H1 (cell line): ENCODE measurements around the gene PROM2. TPM values are rescaled to one million over a fixed set of nuclear protein-coding genes. Genes with fewer than 3 reads are reported as not detected.

Experiments used
- CTCF ChIA-PET: fragments of 300-600 bp; sonication (Branson Sonifier 250); formaldehyde crosslinking; loops from one replicate; lab custom pipeline; 2021; ENCODE audit not compliant: partially characterized antibody; lab: Charles Lee
- POLR2A ChIA-PET: fragments of 300-600 bp; sonication (Branson Sonifier 250); formaldehyde crosslinking; loops from one replicate; lab custom pipeline; 2021; ENCODE audit warnings: inconsistent platforms; ENCODE audit not compliant: partially characterized antibody; lab: Charles Lee
- DNase-seq, 2 experiments: peaks; one replicate each; pipeline versions ENCODE4 v3.0.0 to v3.0.0-alpha.2; 2010 to 2022; ENCODE audit warnings: low spot score in 2 of 2, low read depth in 1 of 2, mixed read lengths in 1 of 2
- FAIRE-seq: peaks from 2 replicates; lab custom pipeline; 2011; peaks lifted over from hg19 to GRCh38; lab: Jason Lieb, UNC
- H2AFZ ChIP-seq: 2 replicates; pipeline ENCODE4 v1.8.1; 2012; ENCODE audit warnings: low read length, inconsistent platforms
- H2AK5ac ChIP-seq: 2 replicates; pipeline ENCODE4 v1.6.1; 2013; ENCODE audit warnings: low read depth, low read length
- H2BK120ac ChIP-seq: replicated peaks from 2 replicates; pipeline ENCODE3; 2013; ENCODE audit warnings: low read depth, low read length, inconsistent platforms
- H2BK12ac ChIP-seq: 2 replicates; pipeline ENCODE4 v1.6.1; 2013; ENCODE audit warnings: low read depth, low read length
- H2BK15ac ChIP-seq: 2 replicates; pipeline ENCODE4 v1.6.1; 2013; ENCODE audit warnings: low read length
- H2BK20ac ChIP-seq: 2 replicates; pipeline ENCODE4 v1.6.1; 2013; ENCODE audit warnings: low read length
- H2BK5ac ChIP-seq: 2 replicates; pipeline ENCODE4 v1.6.1; 2013; ENCODE audit warnings: low read depth, low read length
- H3K14ac ChIP-seq: 2 replicates; pipeline ENCODE4 v1.6.1; 2013; ENCODE audit warnings: inconsistent platforms; ENCODE audit not compliant: insufficient read length
- H3K18ac ChIP-seq: 2 replicates; pipeline ENCODE4 v1.6.1; 2013; ENCODE audit warnings: low read length; ENCODE audit errors: extremely low read depth
- H3K23ac ChIP-seq: 2 replicates; pipeline ENCODE4 v1.6.1; 2013; ENCODE audit warnings: inconsistent platforms; ENCODE audit not compliant: insufficient read length
- H3K23me2 ChIP-seq: 2 replicates; pipeline ENCODE4 v1.6.1; 2013; ENCODE audit warnings: low read depth, low read length
- H3K27ac ChIP-seq: 2 replicates; pipeline ENCODE4 v1.6.1; 2011; ENCODE audit warnings: low read depth, low read length, inconsistent platforms
- H3K27me3 ChIP-seq, 4 experiments: replicated peaks in 1 of 4; 1 replicate in 1 of 4; 2 replicates in 3 of 4; pipeline versions ENCODE4 v1.6.1 to v1.8.1; 2011 to 2013; ENCODE audit warnings: low read length in 3 of 4, mild to moderate bottlenecking in 3 of 4, inconsistent platforms in 2 of 4, mixed read lengths in 2 of 4, moderate library complexity in 1 of 4; ENCODE audit not compliant: control insufficient read depth in 3 of 4, insufficient read depth in 3 of 4; ENCODE audit errors: extremely low read depth in 1 of 4
- H3K36me3 ChIP-seq, 4 experiments: 2 replicates each; pipeline versions ENCODE4 v1.6.1 to v1.8.1; 2011 to 2013; ENCODE audit warnings: mild to moderate bottlenecking in 4 of 4, low read length in 3 of 4, moderate library complexity in 2 of 4, control low read depth in 1 of 4, inconsistent platforms in 1 of 4; ENCODE audit not compliant: insufficient read depth in 4 of 4, control insufficient read depth in 2 of 4
- H3K4ac ChIP-seq: replicated peaks from 2 replicates; pipeline ENCODE3; 2013; ENCODE audit warnings: low read length, low read depth, mixed read lengths, inconsistent platforms; ENCODE audit not compliant: insufficient read length
- H3K4me1 ChIP-seq, 4 experiments: replicated peaks in 1 of 4; 1 replicate in 1 of 4; 2 replicates in 3 of 4; pipeline versions ENCODE4 v1.6.1 to v1.8.1; 2011 to 2013; ENCODE audit warnings: low read length in 3 of 4, inconsistent platforms in 2 of 4, mixed read lengths in 1 of 4; ENCODE audit not compliant: insufficient read depth in 4 of 4, control insufficient read depth in 3 of 4
- H3K4me2 ChIP-seq, 2 experiments: 2 replicates each; pipeline versions ENCODE4 v1.6.1 to v1.8.1; 2011 to 2013; ENCODE audit warnings: low read depth in 2 of 2, low read length in 2 of 2, control low read depth in 1 of 2, inconsistent platforms in 1 of 2, mild to moderate bottlenecking in 1 of 2; ENCODE audit not compliant: insufficient read depth in 1 of 2
- H3K4me3 ChIP-seq, 4 experiments: fragments of 200-600, 300-600 bp in 1 of 4; sonication (generic), shearing (Covaris generic), sonication (Bioruptor Twin) in 1 of 4; 2 replicates each; pipeline versions ENCODE4 v1.5.1 to v1.8.1; 2011 to 2016; ENCODE audit warnings: low read length in 4 of 4, low read depth in 3 of 4, control low read depth in 2 of 4, inconsistent platforms in 2 of 4, mild to moderate bottlenecking in 2 of 4, mixed read lengths in 1 of 4, moderate library complexity in 1 of 4; ENCODE audit not compliant: insufficient read depth in 2 of 4; ENCODE audit errors: extremely low read depth in 1 of 4
- H3K56ac ChIP-seq: replicated peaks from 2 replicates; pipeline ENCODE3; 2013; ENCODE audit warnings: low read depth, mild to moderate bottlenecking, mixed read lengths, low read length, inconsistent platforms; ENCODE audit not compliant: insufficient read length
- H3K79me1 ChIP-seq: 2 replicates; pipeline ENCODE4 v1.6.1; 2013; ENCODE audit warnings: low read depth, low read length, control low read depth
- H3K79me2 ChIP-seq, 2 experiments: 2 replicates each; pipeline versions ENCODE4 v1.6.1 to v1.8.1; 2012 to 2013; ENCODE audit warnings: low read length in 2 of 2, mild to moderate bottlenecking in 2 of 2, inconsistent platforms in 1 of 2; ENCODE audit not compliant: insufficient read depth in 2 of 2, control insufficient read depth in 1 of 2
- H3K9ac ChIP-seq, 4 experiments: replicated peaks in 1 of 4; 1 replicate in 1 of 4; 2 replicates in 3 of 4; pipeline versions ENCODE4 v1.6.1 to v1.8.1; 2011 to 2013; ENCODE audit warnings: low read depth in 3 of 4, low read length in 3 of 4, control low read depth in 2 of 4, mild to moderate bottlenecking in 2 of 4, moderate library complexity in 2 of 4, inconsistent platforms in 1 of 4; ENCODE audit errors: extremely low read depth in 1 of 4
- H3K9me3 ChIP-seq, 2 experiments: 2 replicates each; pipeline versions ENCODE4 v1.6.1 to v1.8.1; 2012 to 2013; ENCODE audit warnings: mild to moderate bottlenecking in 2 of 2, moderate library complexity in 2 of 2, control low read depth in 1 of 2, inconsistent platforms in 1 of 2, low read depth in 1 of 2, low read length in 1 of 2, mixed read lengths in 1 of 2; ENCODE audit not compliant: insufficient read depth in 2 of 2
- H4K20me1 ChIP-seq, 2 experiments: replicated peaks in 1 of 2; 2 replicates each; pipeline versions ENCODE3 to v1.8.1; 2011 to 2013; ENCODE audit warnings: inconsistent platforms in 2 of 2, low read length in 2 of 2, mild to moderate bottlenecking in 1 of 2; ENCODE audit not compliant: insufficient read depth in 2 of 2, control insufficient read depth in 1 of 2
- H4K5ac ChIP-seq: 2 replicates; pipeline ENCODE4 v1.6.1; 2013; ENCODE audit warnings: low read length, low read depth, mixed read lengths, inconsistent platforms; ENCODE audit not compliant: insufficient read length
- H4K8ac ChIP-seq: 2 replicates; pipeline ENCODE4 v1.8.0; 2013; ENCODE audit warnings: mild to moderate bottlenecking, moderate library complexity, low read length, inconsistent platforms; ENCODE audit not compliant: insufficient read depth; ENCODE audit errors: extremely low read depth
- H4K91ac ChIP-seq: replicated peaks from 2 replicates; pipeline ENCODE3; 2013; ENCODE audit warnings: low read length, mixed read lengths, inconsistent platforms; ENCODE audit not compliant: insufficient read length
- BRCA1 ChIP-seq: IDR thresholded peaks from 2 replicates; pipeline ENCODE4 v1.6.1; 2012; ENCODE audit warnings: low read depth, low read length, improper control_type of control experiment
- CEBPB ChIP-seq: IDR thresholded peaks from 2 replicates; pipeline ENCODE4 v1.6.1; 2012; ENCODE audit warnings: low read depth, low read length
- CHD2 ChIP-seq: IDR thresholded peaks from 2 replicates; pipeline ENCODE4 v1.6.1; 2012; ENCODE audit warnings: low read length, improper control_type of control experiment
- CREB1 ChIP-seq: IDR thresholded peaks from 2 replicates; pipeline ENCODE4 v1.6.1; 2012; ENCODE audit warnings: inconsistent platforms
- CTCF ChIP-seq, 3 experiments: IDR thresholded peaks; 1 replicate in 2 of 3; 2 replicates in 1 of 3; pipeline versions ENCODE4 v1.5.1 to v1.6.1; 2011; ENCODE audit warnings: low read length in 3 of 3, mild to moderate bottlenecking in 3 of 3, inconsistent platforms in 2 of 3, low read depth in 1 of 3, moderate library complexity in 1 of 3; ENCODE audit not compliant: insufficient read depth in 1 of 3; ENCODE audit errors: control extremely low read depth in 1 of 3
- EGR1 ChIP-seq: IDR thresholded peaks from 2 replicates; pipeline ENCODE4 v1.6.1; 2011; ENCODE audit warnings: low read depth, low read length, borderline replicate concordance
- FOSL1 ChIP-seq: IDR thresholded peaks from 2 replicates; pipeline ENCODE4 v1.6.1; 2011; ENCODE audit warnings: mild to moderate bottlenecking, low read depth, low read length, moderate library complexity; ENCODE audit not compliant: insufficient read depth
- PHF8 ChIP-seq: fragments of 200-600 bp; sonication (generic); conservative IDR thresholded peaks from 2 replicates; pipeline ENCODE4 v1.7.1; 2012; ENCODE audit warnings: low read depth, mild to moderate bottlenecking, inconsistent platforms, low read length, moderate library complexity
- RBBP5 ChIP-seq: IDR thresholded peaks from 2 replicates; pipeline ENCODE4 v1.7.1; 2012; ENCODE audit warnings: low read depth, mild to moderate bottlenecking, inconsistent platforms, low read length, moderate library complexity, borderline replicate concordance
- RFX5 ChIP-seq: IDR thresholded peaks from 2 replicates; pipeline ENCODE4 v1.6.1; 2011; ENCODE audit warnings: low read depth, low read length, improper control_type of control experiment, borderline replicate concordance
- WGBS, 2 experiments: shearing (Covaris generic) in 1 of 2; methylation state at CpG; one replicate each; pipeline versions ENCODE4 v1.1.6 to v1.1.7; 2013 to 2015; ENCODE audit warnings: low lambda C conversion rate in 2 of 2, mixed read lengths in 2 of 2, inconsistent platforms in 1 of 2, low coverage in 1 of 2, missing lambda C conversion rate in 1 of 2; ENCODE audit not compliant: insufficient replicate concordance in 2 of 2, insufficient coverage in 1 of 2, insufficient read length in 1 of 2; ENCODE audit errors: extremely low coverage in 1 of 2, missing lambda C conversion rate in 1 of 2; 5-methylcytosine and 5-hydroxymethylcytosine counted together
- polyA plus RNA-seq, 7 experiments: library from polyadenylated mRNA; depleted of rRNA in 3 of 7; stranded (reverse) in 5 of 7; unstranded in 2 of 7; fragments of >200 nt in 5 of 7; fragments of 200-250 nt in 2 of 7; gene quantifications; 1 replicate in 5 of 7; 2 replicates in 1 of 7; 4 replicates in 1 of 7; pipeline versions ENCODE4 v1.2.1 to v1.2.3, GENCODE V29; 2011 to 2013; ENCODE audit warnings: missing spikeins in 2 of 7, mixed read lengths in 2 of 7
- total RNA-seq: library from RNA; stranded (reverse); fragmentation: NEBNext Ultra II Directional; extraction: Animal tissue kit (Norgen Biotek cat#: 25700); gene quantifications from 2 replicates; pipeline ENCODE4 v1.2.1, GENCODE V29; 2021

PROM2 gene
- total and polyA plus RNA-seq, 2 of the 8 experiments (the other 6 are each of a cell fraction or from before 2014, with no cell fraction given) = 1.6 to 3.8 TPM

DNA sequence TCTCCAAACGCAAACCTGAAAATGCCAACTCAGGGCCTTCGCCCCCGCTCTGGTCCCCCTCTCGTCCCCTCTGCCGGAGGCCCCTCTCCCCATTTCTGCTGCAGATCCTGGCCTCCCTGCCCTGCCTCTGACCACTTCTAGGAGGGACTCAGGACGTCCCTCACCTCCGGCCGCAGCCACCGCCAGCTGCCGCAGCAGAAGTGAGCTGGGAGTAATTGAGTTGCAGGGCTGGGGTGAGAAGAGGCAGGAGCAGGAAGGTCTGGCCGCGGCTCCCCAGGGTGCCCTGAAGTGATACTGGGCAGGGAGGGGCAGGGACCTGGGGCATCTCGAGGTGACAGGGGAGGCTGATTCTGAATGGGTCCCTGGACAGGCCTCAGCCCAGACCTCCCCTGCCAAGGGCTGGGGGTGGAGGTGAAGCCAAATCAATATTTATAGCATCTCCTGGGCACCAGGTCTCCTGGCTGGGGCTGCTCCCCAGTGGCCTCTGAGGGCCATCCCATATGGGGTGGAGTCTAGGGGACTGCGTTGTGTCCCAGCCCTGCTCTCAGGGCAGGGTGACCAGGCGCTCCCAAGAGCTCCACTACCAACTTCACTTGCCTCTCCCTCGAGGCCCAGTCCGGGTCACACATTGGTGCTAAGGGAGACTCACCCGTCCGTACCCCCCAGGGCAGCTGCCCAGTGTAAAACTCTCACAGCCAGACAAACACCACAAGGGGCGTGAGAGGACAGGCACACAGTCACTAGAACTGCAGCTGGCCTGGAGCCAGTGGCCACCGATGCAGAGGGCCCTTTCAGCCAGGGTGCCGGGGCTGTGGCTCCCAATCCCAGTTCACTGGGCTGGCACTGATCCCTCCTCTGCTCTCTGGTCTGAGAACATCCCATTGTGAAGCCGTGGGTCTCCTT lies 55.9 kb downstream of the PROM2 start:
- Histone ChIP-seq H2BK15ac (no peak overlapping the region), H3K4ac (no peak overlapping the region), H3K14ac (no peak overlapping the region), H3K18ac (no peak overlapping the region), H3K9ac (no peak overlapping the region), H2BK120ac (no peak overlapping the region), H3K23ac (no peak overlapping the region), H4K20me1 (peaks cover 0 to 6% of the 10 kb centered on the region in 2 experiments), H2AK5ac (no peak overlapping the region), H2BK12ac (no peak overlapping the region), H3K4me1 (peaks cover 0 to 3% (median 0%) of the 10 kb centered on the region in 4 experiments; a peak in 1 of 7 replicates), H3K79me2 (no peaks in the 10 kb centered on the region), H3K79me1 (no peaks in the 10 kb centered on the region; the same call in 1 of the 2 replicates), H4K8ac (no peak overlapping the region), H2AFZ (no peak overlapping the region), H4K5ac (no peak overlapping the region), H4K91ac (no peak overlapping the region), H3K23me2 (peaks cover 11% of the 10 kb centered on the region; the same call in 1 of the 2 replicates), H3K4me3 (no peak overlapping the region), H3K27ac (no peak overlapping the region), H3K56ac (no peak overlapping the region), H3K4me2 (no peak overlapping the region), H2BK5ac (no peak overlapping the region), H2BK20ac (no peak overlapping the region), H3K27me3 (no peaks in the 10 kb centered on the region), H3K36me3 (no peaks in the 10 kb centered on the region; a peak in 1 of 8 replicates), H3K9me3 (peaks cover 85 to 98% of the 10 kb centered on the region in 2 experiments)
- FAIRE-seq (no peak), DNase-seq (no peak)
- whole genome bisulfite sequencing, 2 experiments = 80% methylated on average over 8 of the region's 23 CpGs; no CpG with 5 or more reads in 1 of the 2 experiments
- CTCF ChIA-PET = no interaction called here
- POLR2A ChIA-PET = no interaction called here
- TF ChIP-seq PHF8 (no peak), RBBP5 (no peak), CTCF (IDR thresholded peaks at IDR 0.05; ENCODE audit: control extremely low read depth in 1 of 3, insufficient read depth in 1 of 3, low read depth in 1 of 3, low read length in 3 of 3) (no peak), FOSL1 (no peak), CEBPB (no peak), RFX5 (no peak), BRCA1 (no peak), CHD2 (no peak), CREB1 (no peak), EGR1 (no peak)
